Effector memory CD4-positive, alpha-beta T cell (primary cell): ENCODE results near the gene ZNF101.
"Not testable (repeated sequence)": the region's sequence is repeated elsewhere in the genome, so short reads cannot be mapped to it uniquely, and the experiment has no call there.

Source experiments
- DNase-seq, 3 donors: peaks; one replicate each; pipeline ENCODE4 v3.0.0-alpha.2; 2020
- H3K27ac ChIP-seq: 2 replicates; pipeline ENCODE4 v1.7.0; 2013; ENCODE audit warnings: mild to moderate bottlenecking, low read length, moderate library complexity; ENCODE audit not compliant: insufficient read depth, poor library complexity, severe bottlenecking
- H3K27me3 ChIP-seq: replicated peaks from 2 replicates; pipeline ENCODE4 v1.7.0; 2013; ENCODE audit warnings: mild to moderate bottlenecking, low read length; ENCODE audit not compliant: insufficient read depth, control insufficient read depth, poor library complexity, severe bottlenecking
- H3K36me3 ChIP-seq: 2 replicates; pipeline ENCODE4 v1.7.0; 2013; ENCODE audit warnings: mild to moderate bottlenecking, low read length, moderate library complexity; ENCODE audit not compliant: control insufficient read depth, insufficient read depth
- H3K4me1 ChIP-seq: 2 replicates; pipeline ENCODE4 v1.7.0; 2013; ENCODE audit warnings: low read length, mild to moderate bottlenecking; ENCODE audit not compliant: control insufficient read depth, insufficient read depth, poor library complexity, severe bottlenecking
- H3K4me3 ChIP-seq: 2 replicates; pipeline ENCODE4 v1.7.0; 2013; ENCODE audit warnings: low read length, low read depth, mild to moderate bottlenecking; ENCODE audit not compliant: insufficient read depth, poor library complexity, severe bottlenecking
- H3K9me3 ChIP-seq: 2 replicates; pipeline ENCODE4 v1.7.0; 2013; ENCODE audit warnings: mild to moderate bottlenecking, low read length, moderate library complexity; ENCODE audit not compliant: control insufficient read depth

Gene ZNF101

DNA sequence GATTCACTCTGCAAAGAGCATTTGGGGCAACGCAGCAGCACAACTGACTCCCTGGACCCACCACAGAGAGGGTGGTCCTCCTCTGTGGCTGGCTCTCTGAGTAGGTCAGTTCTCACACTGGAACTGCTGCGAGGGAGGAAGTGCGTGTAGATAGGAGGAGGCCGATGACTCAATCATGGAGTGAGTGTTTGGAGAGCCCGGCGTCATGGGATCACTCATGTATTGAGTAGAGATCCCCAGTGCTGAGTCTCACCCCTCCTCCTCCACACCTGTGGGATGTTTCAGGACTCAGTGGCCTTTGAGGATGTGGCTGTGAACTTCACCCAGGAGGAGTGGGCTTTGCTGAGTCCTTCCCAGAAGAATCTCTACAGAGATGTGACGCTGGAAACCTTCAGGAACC is 8.9 kb downstream of the ZNF101 start:
- Histone ChIP-seq H3K9me3 (peaks cover 58% of the 10 kb centered on the region), H3K36me3 (peaks cover 88% of the 10 kb centered on the region), H3K4me1 (no peaks in the 10 kb centered on the region), H3K4me3 (no peak overlapping the region), H3K27me3 (no peaks in the 10 kb centered on the region), H3K27ac (no peak overlapping the region)
- no peak for DNase-seq

DNA sequence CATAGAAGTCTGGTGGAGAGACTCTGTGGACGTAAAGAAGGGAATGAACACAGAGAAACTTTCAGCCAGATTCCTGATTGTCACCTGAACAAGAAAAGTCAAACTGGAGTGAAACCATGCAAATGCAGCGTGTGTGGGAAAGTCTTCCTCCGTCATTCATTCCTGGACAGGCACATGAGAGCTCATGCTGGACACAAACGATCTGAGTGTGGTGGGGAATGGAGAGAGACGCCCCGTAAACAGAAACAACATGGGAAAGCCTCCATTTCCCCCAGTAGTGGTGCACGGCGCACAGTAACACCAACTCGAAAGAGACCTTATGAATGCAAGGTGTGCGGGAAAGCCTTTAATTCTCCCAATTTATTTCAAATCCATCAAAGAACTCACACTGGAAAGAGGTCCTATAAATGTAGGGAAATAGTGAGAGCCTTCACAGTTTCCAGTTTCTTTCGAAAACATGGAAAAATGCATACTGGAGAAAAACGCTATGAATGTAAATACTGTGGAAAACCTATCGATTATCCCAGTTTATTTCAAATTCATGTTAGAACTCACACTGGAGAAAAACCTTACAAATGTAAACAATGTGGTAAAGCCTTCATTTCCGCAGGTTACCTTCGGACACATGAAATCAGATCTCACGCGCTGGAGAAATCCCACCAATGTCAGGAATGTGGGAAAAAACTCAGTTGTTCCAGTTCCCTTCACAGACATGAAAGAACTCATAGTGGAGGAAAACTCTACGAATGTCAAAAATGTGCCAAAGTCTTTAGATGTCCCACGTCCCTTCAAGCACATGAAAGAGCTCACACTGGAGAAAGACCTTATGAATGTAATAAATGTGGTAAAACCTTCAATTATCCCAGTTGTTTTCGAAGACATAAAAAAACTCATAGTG is 10.8 kb downstream of the ZNF101 start:
- Histone ChIP-seq H3K4me3 (no peak overlapping the region), H3K4me1 (no peaks in the 10 kb centered on the region), H3K27ac (no peak overlapping the region), H3K9me3 (peaks cover 58% of the 10 kb centered on the region), H3K27me3 (no peaks in the 10 kb centered on the region), H3K36me3 (peaks cover 72% of the 10 kb centered on the region)
- no peak for DNase-seq

DNA sequence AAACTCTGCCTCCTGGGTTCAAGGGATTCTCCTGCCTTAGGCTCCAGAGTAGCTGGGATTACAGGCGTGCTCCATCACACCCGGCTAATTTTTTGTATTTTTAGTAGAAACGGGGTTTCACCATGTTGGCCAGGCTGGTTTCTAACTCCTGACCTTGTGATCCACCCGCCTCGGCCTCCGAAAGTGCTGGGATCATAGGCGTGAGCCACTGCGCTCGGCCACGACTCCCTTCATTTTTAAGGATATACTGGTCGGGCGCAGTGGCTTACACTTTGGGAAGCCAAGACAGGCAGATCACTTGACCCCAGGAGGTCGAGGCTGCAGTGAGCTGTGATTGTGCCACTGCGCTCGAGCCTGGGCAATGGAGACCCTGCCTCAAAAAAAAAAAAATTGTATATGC is 17.5 kb downstream of the ZNF101 start:
- not testable (repeated sequence) for H3K4me1 ChIP-seq, H3K4me3 ChIP-seq, H3K36me3 ChIP-seq, DNase-seq, H3K27me3 ChIP-seq, H3K27ac ChIP-seq
- peaks cover 17% of the 10 kb centered on the region for H3K9me3 ChIP-seq

DNA sequence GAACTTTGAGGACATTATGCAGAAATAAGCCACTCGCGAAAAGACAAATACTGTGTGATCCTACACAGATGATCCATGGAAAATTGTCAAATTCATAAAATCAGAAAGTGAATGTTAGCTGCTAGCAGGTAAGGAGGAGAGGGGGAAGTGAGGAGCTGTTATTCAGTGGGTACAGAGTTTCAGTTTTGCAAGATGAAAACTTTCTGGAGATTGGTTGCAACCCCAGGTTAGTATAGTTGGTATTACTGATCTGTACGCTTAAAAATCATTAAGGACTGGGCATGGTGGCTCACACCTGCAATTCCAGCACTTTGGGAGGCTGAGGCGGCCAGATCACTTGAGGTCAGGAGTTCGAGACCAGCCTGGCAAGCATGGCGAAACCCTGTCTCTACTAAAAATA is 17.9 kb downstream of the ZNF101 start:
- peaks cover under 1% of the 10 kb centered on the region for H3K36me3 ChIP-seq
- no peak for DNase-seq
- H3K4me3 ChIP-seq = no peak overlapping the region
- H3K9me3 ChIP-seq = peaks cover 12% of the 10 kb centered on the region
- no peak overlapping the region for H3K27ac ChIP-seq
- H3K4me1 ChIP-seq = no peaks in the 10 kb centered on the region
- no peaks in the 10 kb centered on the region for H3K27me3 ChIP-seq

DNA sequence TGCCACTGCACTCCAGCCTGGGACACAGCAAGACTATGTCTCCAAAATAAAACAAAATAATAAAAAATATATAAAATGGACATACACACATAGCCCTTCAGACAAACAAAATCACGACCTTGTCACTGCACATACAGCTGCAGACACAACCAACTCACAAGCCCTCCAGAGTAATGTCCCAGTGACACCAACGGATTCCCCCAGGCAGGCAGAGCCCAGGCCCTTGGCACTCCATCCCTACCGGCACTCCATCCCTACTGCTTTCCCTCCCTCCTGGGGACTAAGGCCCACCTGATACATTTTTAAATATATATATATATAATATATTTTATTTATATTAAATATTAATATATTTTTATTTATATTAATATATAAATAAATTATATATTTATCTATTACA is 18.5 kb downstream of the ZNF101 start:
- Histone ChIP-seq H3K27ac (no peak overlapping the region), H3K36me3 (no peaks in the 10 kb centered on the region), H3K9me3 (peaks cover 8% of the 10 kb centered on the region), H3K4me1 (no peaks in the 10 kb centered on the region), H3K4me3 (no peak overlapping the region), H3K27me3 (no peaks in the 10 kb centered on the region)
- DNase-seq = no peak

DNA sequence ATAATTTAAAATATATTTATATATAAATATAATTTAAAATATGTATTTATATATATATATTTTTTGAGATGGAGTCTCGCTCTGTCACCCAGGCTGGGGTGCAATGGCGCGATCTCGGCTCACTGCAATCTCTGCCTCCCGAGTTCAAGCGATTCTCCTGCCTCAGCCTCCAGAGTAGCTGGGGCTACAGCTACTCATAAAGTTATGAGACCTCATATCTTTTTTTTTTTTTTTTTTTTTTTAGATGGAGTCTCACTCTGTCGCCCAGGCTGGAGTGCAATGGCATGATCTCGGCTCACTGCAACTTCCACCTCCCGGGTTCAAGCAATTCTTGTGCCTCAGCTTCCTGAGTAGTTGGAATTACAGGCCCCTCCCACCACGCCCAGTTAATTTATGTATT is 20.4 kb downstream of the ZNF101 start:
- H3K4me3 ChIP-seq, DNase-seq, H3K9me3 ChIP-seq, H3K27ac ChIP-seq, H3K4me1 ChIP-seq, H3K27me3 ChIP-seq, H3K36me3 ChIP-seq: not testable (repeated sequence)

GRCh38 chr19:19691683-19692082 is 23.0 kb downstream of the ZNF101 start:
- no peaks in the 10 kb centered on the region for H3K36me3 ChIP-seq
- no peak for DNase-seq
- H3K27me3 ChIP-seq = no peaks in the 10 kb centered on the region
- H3K4me3 ChIP-seq = no peak overlapping the region
- no peaks in the 10 kb centered on the region for H3K9me3 ChIP-seq
- no peak overlapping the region for H3K27ac ChIP-seq
- H3K4me1 ChIP-seq = no peaks in the 10 kb centered on the region

- Histone ChIP-seq H3K4me3 (no peak overlapping the region), H3K4me1 (no peaks in the 10 kb centered on the region), H3K27me3 (no peaks in the 10 kb centered on the region), H3K27ac (no peak overlapping the region), H3K9me3 (no peaks in the 10 kb centered on the region), H3K36me3 (no peaks in the 10 kb centered on the region)
- no peak for DNase-seq
Observed at GRCh38 chr19:19696386-19696785, 27.7 kb downstream of the ZNF101 start.

GRCh38 chr19:19697589-19697988 is 28.9 kb downstream of the ZNF101 start:
- no peak for DNase-seq
- no peak overlapping the region for H3K4me3 ChIP-seq
- H3K36me3 ChIP-seq = no peaks in the 10 kb centered on the region
- no peak overlapping the region for H3K27ac ChIP-seq
- H3K27me3 ChIP-seq = no peaks in the 10 kb centered on the region
- no peaks in the 10 kb centered on the region for H3K4me1 ChIP-seq
- H3K9me3 ChIP-seq = no peaks in the 10 kb centered on the region

DNA sequence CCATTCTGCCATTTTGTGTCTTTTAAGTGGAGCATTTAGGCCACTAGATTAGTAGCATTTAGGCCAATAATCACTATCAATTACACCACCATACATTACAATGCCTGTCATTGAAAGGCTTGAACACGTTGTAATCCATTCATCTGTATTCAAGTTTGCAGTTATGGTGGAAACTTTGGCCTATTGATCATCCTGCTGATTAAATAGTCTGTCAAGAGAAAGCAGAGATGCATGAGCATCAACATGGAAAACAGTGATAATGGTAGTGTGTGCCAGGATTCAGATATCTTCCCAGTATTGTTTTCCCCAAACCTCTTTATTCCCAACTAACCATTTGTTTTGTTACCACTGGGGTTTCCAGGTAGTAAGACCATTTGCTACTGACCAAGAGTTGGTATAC is 31.9 kb downstream of the ZNF101 start:
- not testable (repeated sequence) for H3K27ac ChIP-seq, H3K4me1 ChIP-seq

More for the DNA sequence above, 31.9 kb downstream of the ZNF101 start:
- H3K9me3 ChIP-seq, H3K4me3 ChIP-seq, DNase-seq, H3K36me3 ChIP-seq, H3K27me3 ChIP-seq: not testable (repeated sequence)
